Transverse colon (tissue), 4 donors: ENCODE data around the gene COLQ. TPM values are rescaled to one million over a fixed set of nuclear protein-coding genes. Genes with fewer than 3 reads are reported as not detected.

Experiments
- DNase-seq: peaks from one replicate; pipeline ENCODE4 v3.0.0-alpha.2; 2019
- H3K27ac ChIP-seq, 4 donors: fragments of 200-600 bp; sonication (generic); 2 replicates each; pipeline ENCODE4 v1.5.1; 2016 to 2018; ENCODE audit warnings: inconsistent platforms in 4 of 4
- H3K27me3 ChIP-seq: fragments of 200-600 bp; sonication (generic); 2 replicates; pipeline ENCODE4 v1.5.1; 2017; ENCODE audit warnings: inconsistent platforms
- H3K36me3 ChIP-seq, 4 donors: fragments of 200-600 bp; sonication (generic); 2 replicates each; pipeline ENCODE4 v1.5.1; 2017 to 2019; ENCODE audit warnings: inconsistent platforms in 4 of 4
- H3K4me1 ChIP-seq, 4 donors: fragments of 200-600 bp; sonication (generic); 2 replicates each; pipeline ENCODE4 v1.5.1; 2017 to 2020; ENCODE audit warnings: inconsistent platforms in 4 of 4
- H3K4me3 ChIP-seq, 4 donors: fragments of 200-600 bp; sonication (generic); 1 replicate in 1 of 4; 2 replicates in 3 of 4; pipeline versions ENCODE4 v1.5.1 to v1.6.1; 2017 to 2019; ENCODE audit warnings: inconsistent platforms in 4 of 4
- H3K9me3 ChIP-seq, 2 donors: fragments of 200-600 bp; sonication (generic); 2 replicates each; pipeline ENCODE4 v1.5.1; 2017 to 2019; ENCODE audit warnings: inconsistent platforms in 2 of 2
- CTCF ChIP-seq, 5 experiments: fragments of 200-600 bp in 3 of 5; fragments of 450-650 bp in 2 of 5; sonication (generic) in 3 of 5; IDR thresholded peaks; 1 replicate in 2 of 5; 2 replicates in 3 of 5; pipeline ENCODE4 v1.5.1; 2016 to 2017; ENCODE audit warnings: antibody characterized with exemption in 5 of 5, inconsistent platforms in 3 of 5, mild to moderate bottlenecking in 2 of 5, moderate library complexity in 1 of 5
- EP300 ChIP-seq: sonication (generic); formaldehyde crosslinking; IDR thresholded peaks from one replicate; pipeline ENCODE4 v1.6.1; 2017; ENCODE audit warnings: antibody characterized with exemption, low read depth
- POLR2A ChIP-seq: fragments of 450-650 bp; IDR thresholded peaks from one replicate; pipeline ENCODE4 v1.6.1; 2016; ENCODE audit warnings: antibody characterized with exemption, mild to moderate bottlenecking, moderate library complexity
- POLR2AphosphoS5 ChIP-seq, 3 donors: sonication (generic); formaldehyde crosslinking; IDR thresholded peaks; one replicate each; pipeline ENCODE4 v1.6.1; 2016; ENCODE audit warnings: antibody characterized with exemption in 3 of 3
- WGBS, 2 donors: methylation state at CpG; one replicate each; pipeline ENCODE4 v1.1.5; 2018; ENCODE audit warnings: low coverage in 1 of 2; 5-methylcytosine and 5-hydroxymethylcytosine counted together
- in situ Hi-C, 4 donors: fragments of 200-750 bp; cut with MboI; loops; one replicate each; pipeline versions ENCODE4 v1.15.0 to v1.15.1; 2017; ENCODE audit warnings: low sequenced_read_pairs in 3 of 4, low pct_ligation_motif_present in 1 of 4, low pct_unique_long_range_greater_than_20kb in 1 of 4
- intact Hi-C: fragments of 100-400 bp; cut with DNase I; formaldehyde crosslinking; loops from one replicate; pipeline ENCODE4 v1.15.1; 2023; ENCODE audit warnings: low total_unique reads
- total RNA-seq, 4 donors: library from RNA; depleted of rRNA; stranded (reverse); fragments of >200 nt; gene quantifications; one replicate each; pipeline ENCODE4 v1.1.0, GENCODE V29; 2016

Gene COLQ
- total RNA-seq, 4 donors from 2014 or later = 0.68 to 1.7 TPM; not detected in 2

GRCh38 chr3:15456321-15456720 lies 65.2 kb downstream of the COLQ start:
- in situ Hi-C loops = no loop called here
- H3K27ac ChIP-seq = no peak overlapping the region
- H3K36me3 ChIP-seq = no peaks in the 10 kb centered on the region
- H3K4me1 ChIP-seq = no peaks in the 10 kb centered on the region
- WGBS, 2 donors = 88 to 97% methylated on average over 2 of the region's 2 CpGs
- H3K9me3 ChIP-seq = no peaks in the 10 kb centered on the region
- intact Hi-C loops = no loop called here
- H3K27me3 ChIP-seq = no peaks in the 10 kb centered on the region
- TF ChIP-seq EP300 (no peak), POLR2A (no peak), POLR2AphosphoS5 (IDR thresholded peaks at IDR 0.05) (no peak), CTCF (IDR thresholded peaks at IDR 0.05) (no peak)
- DNase-seq = no peak
- H3K4me3 ChIP-seq = no peak overlapping the region

- Histone ChIP-seq H3K4me1 (no peaks in the 10 kb centered on the region), H3K27ac (no peak overlapping the region), H3K4me3 (no peak overlapping the region), H3K27me3 (no peaks in the 10 kb centered on the region), H3K36me3 (no peaks in the 10 kb centered on the region), H3K9me3 (no peaks in the 10 kb centered on the region)
- intact Hi-C loops (no loop called here), in situ Hi-C loops (no loop called here)
- WGBS, 2 donors = 89% methylated on average over 7 of the region's 7 CpGs; no CpG with 5 or more reads in 1 of the 2 donors
- TF ChIP-seq EP300 = no peak
- DNase-seq = no peak
These were observed 65.8 kb downstream of the COLQ start for GRCh38 chr3:15455756-15456155.

GRCh38 chr3:15454965-15455364 lies 66.5 kb downstream of the COLQ start:
- Histone ChIP-seq H3K4me1 (no peaks in the 10 kb centered on the region), H3K4me3 (no peak overlapping the region), H3K9me3 (no peaks in the 10 kb centered on the region), H3K27me3 (no peaks in the 10 kb centered on the region), H3K36me3 (no peaks in the 10 kb centered on the region), H3K27ac (no peak overlapping the region)
- intact Hi-C loops (no loop called here), in situ Hi-C loops (no loop called here)
- TF ChIP-seq POLR2AphosphoS5 (IDR thresholded peaks at IDR 0.05) (no peak), CTCF (IDR thresholded peaks at IDR 0.05) (no peak)
- no peak for DNase-seq

- Histone ChIP-seq H3K4me3 (no peak overlapping the region), H3K9me3 (no peaks in the 10 kb centered on the region), H3K27ac (no peak overlapping the region), H3K27me3 (no peaks in the 10 kb centered on the region), H3K4me1 (no peaks in the 10 kb centered on the region), H3K36me3 (no peaks in the 10 kb centered on the region)
- no peak for TF ChIP-seq POLR2AphosphoS5 (IDR thresholded peaks at IDR 0.05)
- no peak for TF ChIP-seq CTCF (IDR thresholded peaks at IDR 0.05)
- TF ChIP-seq EP300 = no peak
- no peak for TF ChIP-seq POLR2A
- no peak for DNase-seq
- intact Hi-C loops (no loop called here), in situ Hi-C loops (no loop called here)
- 76 to 100% methylated on average over 1 to 9 of the region's 9 CpGs for WGBS, 2 donors
These were observed 67.4 kb downstream of the COLQ start for GRCh38 chr3:15453991-15454625.

- TF ChIP-seq CTCF (IDR thresholded peaks at IDR 0.05) = no peak
- TF ChIP-seq POLR2A = no peak
- TF ChIP-seq EP300 = no peak
- no peak for TF ChIP-seq POLR2AphosphoS5 (IDR thresholded peaks at IDR 0.05)
- in situ Hi-C loops = no loop called here
- DNase-seq = no peak
- Histone ChIP-seq H3K27me3 (no peaks in the 10 kb centered on the region), H3K36me3 (no peaks in the 10 kb centered on the region), H3K4me3 (no peak overlapping the region), H3K9me3 (no peaks in the 10 kb centered on the region), H3K4me1 (no peaks in the 10 kb centered on the region), H3K27ac (no peak overlapping the region)
- 91 to 100% methylated on average over 2 to 8 of the region's 8 CpGs for WGBS, 2 donors
- intact Hi-C loops = no loop called here
These were observed 68.0 kb downstream of the COLQ start for GRCh38 chr3:15453501-15453900.
